ENCODE results near the gene GSTM1.

GSTM1 gene

DNA sequence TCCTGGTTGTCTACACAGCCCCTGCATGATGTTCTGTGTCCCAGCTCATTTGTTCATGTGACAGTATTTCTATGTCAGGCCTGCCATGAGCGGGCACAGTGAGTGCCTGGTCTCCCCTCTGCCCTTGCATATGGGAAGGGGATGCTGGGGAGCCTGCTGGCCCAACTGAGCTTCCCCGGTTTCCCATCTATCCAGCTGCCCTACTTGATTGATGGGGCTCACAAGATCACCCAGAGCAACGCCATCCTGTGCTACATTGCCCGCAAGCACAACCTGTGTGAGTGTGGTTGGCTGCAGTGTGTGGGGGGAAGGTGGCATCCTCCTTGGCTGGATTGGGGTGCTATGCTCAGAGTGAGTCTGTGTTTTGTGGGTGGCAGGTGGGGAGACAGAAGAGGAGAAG is 30.2 kb upstream of the GSTM1 start:
- Histone ChIP-seq H3K4me2 (ENCODE audit: low read depth, low read length, poor library complexity, severe bottlenecking) (no peak overlapping the region), H3K4me3 (ENCODE audit: insufficient read depth, low read length, poor library complexity, severe bottlenecking) (no peak overlapping the region), H3K9me3 (ENCODE audit: insufficient read depth, low read length) (no peaks in the 10 kb centered on the region), H4K20me1 (ENCODE audit: low read depth, low read length) (no peaks in the 10 kb centered on the region), H3K9ac (ENCODE audit: low read length) (no peak overlapping the region), H3K36me3 (ENCODE audit: low read length) (no peaks in the 10 kb centered on the region), H3K27me3 (ENCODE audit: low read length) (no peaks in the 10 kb centered on the region), H3K79me2 (ENCODE audit: insufficient read depth, low read length) (no peaks in the 10 kb centered on the region), H3F3A (ENCODE audit: insufficient read depth) (no peaks in the 10 kb centered on the region), H3K9me2 (replicated peaks; ENCODE audit: insufficient read depth, low read length) (no peaks in the 10 kb centered on the region), H3K27ac (ENCODE audit: low read depth, low read length) (no peak overlapping the region), H2AFZ (ENCODE audit: low read depth, low read length, severe bottlenecking) (no peak overlapping the region)
- TF ChIP-seq EZH2phosphoT487 (conservative IDR thresholded peaks at IDR 0.05; ENCODE audit: low read length), result no peak
- TF ChIP-seq, protein P1, sequence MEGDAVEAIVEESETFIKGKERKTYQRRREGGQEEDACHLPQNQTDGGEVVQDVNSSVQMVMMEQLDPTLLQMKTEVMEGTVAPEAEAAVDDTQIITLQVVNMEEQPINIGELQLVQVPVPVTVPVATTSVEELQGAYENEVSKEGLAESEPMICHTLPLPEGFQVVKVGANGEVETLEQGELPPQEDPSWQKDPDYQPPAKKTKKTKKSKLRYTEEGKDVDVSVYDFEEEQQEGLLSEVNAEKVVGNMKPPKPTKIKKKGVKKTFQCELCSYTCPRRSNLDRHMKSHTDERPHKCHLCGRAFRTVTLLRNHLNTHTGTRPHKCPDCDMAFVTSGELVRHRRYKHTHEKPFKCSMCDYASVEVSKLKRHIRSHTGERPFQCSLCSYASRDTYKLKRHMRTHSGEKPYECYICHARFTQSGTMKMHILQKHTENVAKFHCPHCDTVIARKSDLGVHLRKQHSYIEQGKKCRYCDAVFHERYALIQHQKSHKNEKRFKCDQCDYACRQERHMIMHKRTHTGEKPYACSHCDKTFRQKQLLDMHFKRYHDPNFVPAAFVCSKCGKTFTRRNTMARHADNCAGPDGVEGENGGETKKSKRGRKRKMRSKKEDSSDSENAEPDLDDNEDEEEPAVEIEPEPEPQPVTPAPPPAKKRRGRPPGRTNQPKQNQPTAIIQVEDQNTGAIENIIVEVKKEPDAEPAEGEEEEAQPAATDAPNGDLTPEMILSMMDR (IDR thresholded peaks at IDR 0.05; ENCODE audit: insufficient read depth, low read length, poor library complexity, severe bottlenecking), result no peak

- TF ChIP-seq EZH2phosphoT487 (conservative IDR thresholded peaks at IDR 0.05; ENCODE audit: low read length), result no peak
- TF ChIP-seq, protein P1 (IDR thresholded peaks at IDR 0.05; ENCODE audit: insufficient read depth, low read length, poor library complexity, severe bottlenecking), result no peak
- no peaks in the 10 kb centered on the region for H3K79me2 ChIP-seq (ENCODE audit: insufficient read depth, low read length)
- H3K9ac ChIP-seq (ENCODE audit: low read length), result no peak overlapping the region
- H2AFZ ChIP-seq (ENCODE audit: low read depth, low read length, severe bottlenecking), result no peak overlapping the region
- no peak overlapping the region for H3K27ac ChIP-seq (ENCODE audit: low read depth, low read length)
- H3K4me3 ChIP-seq (ENCODE audit: insufficient read depth, low read length, poor library complexity, severe bottlenecking), result no peak overlapping the region
- no peaks in the 10 kb centered on the region for H3K9me2 ChIP-seq (replicated peaks; ENCODE audit: insufficient read depth, low read length)
- no peaks in the 10 kb centered on the region for H3K9me3 ChIP-seq (ENCODE audit: insufficient read depth, low read length)
- H3K36me3 ChIP-seq (ENCODE audit: low read length), result no peaks in the 10 kb centered on the region
- H3F3A ChIP-seq (ENCODE audit: insufficient read depth), result no peaks in the 10 kb centered on the region
- no peak overlapping the region for H3K4me2 ChIP-seq (ENCODE audit: low read depth, low read length, poor library complexity, severe bottlenecking)
- H4K20me1 ChIP-seq (ENCODE audit: low read depth, low read length), result no peaks in the 10 kb centered on the region
- no peaks in the 10 kb centered on the region for H3K27me3 ChIP-seq (ENCODE audit: low read length)
These were observed 29.6 kb upstream of the GSTM1 start for GRCh38 chr1:109657970-109658369.

DNA sequence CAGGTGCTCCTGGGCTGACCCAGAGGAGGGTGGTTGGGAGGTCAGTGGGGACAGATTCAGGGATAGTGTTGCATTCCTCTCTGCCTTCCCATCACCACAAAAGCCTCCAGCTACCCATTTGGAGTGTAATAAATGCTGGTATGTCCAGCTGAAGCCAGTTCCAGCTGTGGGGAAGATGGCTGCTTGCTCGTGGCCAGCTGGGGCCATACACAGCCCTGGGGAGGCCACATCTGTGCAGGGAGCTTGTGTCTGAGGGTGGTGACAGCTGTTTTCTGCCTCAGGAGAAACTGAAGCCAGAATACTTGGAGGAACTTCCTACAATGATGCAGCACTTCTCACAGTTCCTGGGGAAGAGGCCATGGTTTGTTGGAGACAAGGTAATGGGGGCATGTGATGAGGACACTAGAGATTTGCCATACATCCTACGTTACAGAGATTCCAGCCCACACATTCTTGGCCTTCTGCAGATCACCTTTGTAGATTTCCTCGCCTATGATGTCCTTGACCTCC is 29.0 kb upstream of the GSTM1 start:
- Histone ChIP-seq H3K9ac (ENCODE audit: low read length) (no peak overlapping the region), H2AFZ (ENCODE audit: low read depth, low read length, severe bottlenecking) (no peak overlapping the region), H3K9me3 (ENCODE audit: insufficient read depth, low read length) (no peaks in the 10 kb centered on the region), H3F3A (ENCODE audit: insufficient read depth) (no peaks in the 10 kb centered on the region), H3K79me2 (ENCODE audit: insufficient read depth, low read length) (no peaks in the 10 kb centered on the region), H3K27me3 (ENCODE audit: low read length) (no peaks in the 10 kb centered on the region), H4K20me1 (ENCODE audit: low read depth, low read length) (no peaks in the 10 kb centered on the region), H3K9me2 (replicated peaks; ENCODE audit: insufficient read depth, low read length) (no peaks in the 10 kb centered on the region), H3K27ac (ENCODE audit: low read depth, low read length) (no peak overlapping the region), H3K4me2 (ENCODE audit: low read depth, low read length, poor library complexity, severe bottlenecking) (no peak overlapping the region), H3K4me3 (ENCODE audit: insufficient read depth, low read length, poor library complexity, severe bottlenecking) (no peak overlapping the region), H3K36me3 (ENCODE audit: low read length) (no peaks in the 10 kb centered on the region)
- TF ChIP-seq EZH2phosphoT487 (conservative IDR thresholded peaks at IDR 0.05; ENCODE audit: low read length), result no peak
- TF ChIP-seq, protein P1 (IDR thresholded peaks at IDR 0.05; ENCODE audit: insufficient read depth, low read length, poor library complexity, severe bottlenecking), result no peak

Data from SU-DHL-6 (cell line).